HG03060 (cell line): ENCODE results near the gene NKAIN4.

ENCODE experiments used
- ATAC-seq: cut with Tn5 transposase; IDR thresholded peaks from one replicate; pipeline ENCODE4 v1.9.1; 2021; ENCODE audit warnings: low read depth, moderate number of reproducible peaks; ENCODE audit not compliant: unreplicated experiment

The NKAIN4 gene

GRCh38 chr20:63220696-63221399 lies 33.4 kb downstream of the NKAIN4 start:
- no peak for ATAC-seq

GRCh38 chr20:63219866-63220521 lies 34.3 kb downstream of the NKAIN4 start:
- no peak for ATAC-seq

- no peak for ATAC-seq
Measured at GRCh38 chr20:63219447-63219821, 34.8 kb downstream of the NKAIN4 start.

- no peak for ATAC-seq
Measured at GRCh38 chr20:63218701-63219446, 35.4 kb downstream of the NKAIN4 start.

- ATAC-seq: no peak
Measured at GRCh38 chr20:63217706-63218105, 36.6 kb downstream of the NKAIN4 start.

GRCh38 chr20:63216849-63217471 lies 37.3 kb downstream of the NKAIN4 start:
- no peak for ATAC-seq

GRCh38 chr20:63216041-63216848 lies 38.0 kb downstream of the NKAIN4 start, which contains the start of gene YTHDF1:
TSS of gene YTHDF1 (minus strand) at chr20:63216131. CDS start at chr20:63215892, 239 bp downstream.
- peak; percentile 79 for ATAC-seq

GRCh38 chr20:63215101-63216040 lies 38.9 kb downstream of the NKAIN4 start:
- ATAC-seq: peak; percentile 1

- ATAC-seq: no peak
Measured at GRCh38 chr20:63214514-63214913, 39.7 kb downstream of the NKAIN4 start.

- ATAC-seq: no peak
Measured at GRCh38 chr20:63212792-63213191, 41.5 kb downstream of the NKAIN4 start.

- ATAC-seq: no peak
Measured at GRCh38 chr20:63212393-63212730, 41.9 kb downstream of the NKAIN4 start.

GRCh38 chr20:63210011-63210605 lies 44.2 kb downstream of the NKAIN4 start:
- ATAC-seq: no peak

GRCh38 chr20:63208346-63208909 lies 45.8 kb downstream of the NKAIN4 start:
- ATAC-seq: no peak

- ATAC-seq: no peak
Measured at GRCh38 chr20:63206878-63207277, 47.4 kb downstream of the NKAIN4 start.

- no peak for ATAC-seq
Measured at GRCh38 chr20:63205896-63206295, 48.4 kb downstream of the NKAIN4 start.

- no peak for ATAC-seq
Measured at GRCh38 chr20:63204362-63204761, 49.9 kb downstream of the NKAIN4 start.

- no peak for ATAC-seq
Measured at GRCh38 chr20:63202811-63203526, 51.3 kb downstream of the NKAIN4 start.

- ATAC-seq: no peak
Measured at GRCh38 chr20:63202021-63202420, 52.2 kb downstream of the NKAIN4 start.
